ENCODE results near the gene TMED1. TPM values are rescaled to one million over a fixed set of nuclear protein-coding genes. Genes with fewer than 3 reads are reported as not detected.
"Not testable (repeated sequence)": the region's sequence is repeated elsewhere in the genome, so short reads cannot be mapped to it uniquely, and the experiment has no call there.

TMED1 gene
- total RNA-seq (2012; rRNA removed), result 25.6 and 31.7 TPM in 2 replicates

DNA sequence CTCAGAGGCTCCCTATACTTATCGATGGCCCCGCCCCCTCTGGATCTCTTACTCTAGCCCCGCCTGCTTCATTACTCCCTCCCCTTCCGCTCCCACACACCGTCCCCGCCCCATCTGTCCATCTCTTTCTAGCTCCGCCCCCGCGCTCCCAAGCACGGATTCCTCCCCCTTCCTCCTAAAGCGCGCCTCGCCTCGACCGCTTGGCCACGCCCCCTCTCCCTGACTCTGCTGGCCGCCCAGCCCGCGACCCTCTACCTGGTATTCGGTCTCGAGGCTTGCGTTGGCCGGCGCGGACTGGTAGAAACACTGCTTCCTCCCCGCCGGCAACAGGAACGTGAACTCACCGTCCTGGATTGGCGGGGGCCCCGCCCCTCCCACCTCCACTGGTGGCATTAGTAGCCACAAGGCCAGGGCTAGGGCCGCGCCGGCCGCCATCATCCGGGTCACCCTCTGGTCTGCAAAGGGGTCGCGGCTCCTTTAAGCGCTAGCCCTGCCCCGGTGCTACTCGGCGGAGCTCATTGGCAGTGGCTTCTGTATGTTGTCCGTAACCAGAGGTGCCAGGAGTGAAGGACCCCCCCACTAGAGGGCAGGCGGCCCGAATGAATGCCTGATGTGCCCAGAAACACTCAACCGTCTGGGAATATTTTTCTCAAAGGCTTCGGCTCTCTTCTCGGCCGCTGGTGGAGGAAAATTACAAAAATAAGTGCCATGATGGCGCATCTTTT lies at the start of gene TMED1:
TSS of gene TMED1 (minus strand) at position 459 of the 725 bp plus-strand sequence. CDS start at position 438, 21 bp downstream.
- H3K27me3 ChIP-seq (ENCODE audit: control insufficient read depth, insufficient read depth, low read length), result no peaks in the 10 kb centered on the region
- H3K4me1 ChIP-seq (ENCODE audit: control insufficient read depth, insufficient read depth, low read length), result peaks cover 14% of the 10 kb centered on the region
- no peaks in the 10 kb centered on the region for H3K9me3 ChIP-seq (replicated peaks; ENCODE audit: low read length)
- H3K9ac ChIP-seq (ENCODE audit: low read depth, low read length), result peak within 1 kb of the TSS; percentile 94
- H3K4me2 ChIP-seq (ENCODE audit: low read length), result peak within 1 kb of the TSS; percentile 84
- peaks cover 26% of the 10 kb centered on the region for H3K36me3 ChIP-seq (ENCODE audit: insufficient read depth, low read length)
- peak within 1 kb of the TSS; percentile 79 for H3K4me3 ChIP-seq (ENCODE audit: low read length)

- H3K4me1 ChIP-seq (ENCODE audit: control insufficient read depth, insufficient read depth, low read length), result peaks cover 28% of the 10 kb centered on the region
- H3K27me3 ChIP-seq (ENCODE audit: control insufficient read depth, insufficient read depth, low read length), result no peaks in the 10 kb centered on the region
- H3K4me2 ChIP-seq (ENCODE audit: low read length), result no peak overlapping the region
- H3K4me3 ChIP-seq (ENCODE audit: low read length), result no peak overlapping the region
- H3K36me3 ChIP-seq (ENCODE audit: insufficient read depth, low read length), result no peaks in the 10 kb centered on the region
- no peaks in the 10 kb centered on the region for H3K9me3 ChIP-seq (replicated peaks; ENCODE audit: low read length)
- H3K9ac ChIP-seq (ENCODE audit: low read depth, low read length), result no peak overlapping the region
Observed at GRCh38 chr19:10885201-10886169, 49.5 kb upstream of the TMED1 start.

- Histone ChIP-seq H3K4me1 (ENCODE audit: control insufficient read depth, insufficient read depth, low read length) (peaks cover 28% of the 10 kb centered on the region), H3K27me3 (ENCODE audit: control insufficient read depth, insufficient read depth, low read length) (no peaks in the 10 kb centered on the region), H3K4me2 (ENCODE audit: low read length) (peak overlapping the region; percentile 37), H3K9me3 (replicated peaks; ENCODE audit: low read length) (no peaks in the 10 kb centered on the region), H3K4me3 (ENCODE audit: low read length) (no peak overlapping the region), H3K36me3 (ENCODE audit: insufficient read depth, low read length) (no peaks in the 10 kb centered on the region), H3K9ac (ENCODE audit: low read depth, low read length) (peak overlapping the region; percentile 10)
Observed at GRCh38 chr19:10884274-10884673, 48.3 kb upstream of the TMED1 start.

GRCh38 chr19:10882108-10882457 lies 46.1 kb upstream of the TMED1 start:
- peaks cover 26% of the 10 kb centered on the region for H3K4me1 ChIP-seq (ENCODE audit: control insufficient read depth, insufficient read depth, low read length)
- H3K4me3 ChIP-seq (ENCODE audit: low read length), result no peak overlapping the region
- no peaks in the 10 kb centered on the region for H3K27me3 ChIP-seq (ENCODE audit: control insufficient read depth, insufficient read depth, low read length)
- no peaks in the 10 kb centered on the region for H3K36me3 ChIP-seq (ENCODE audit: insufficient read depth, low read length)
- H3K4me2 ChIP-seq (ENCODE audit: low read length), result no peak overlapping the region
- H3K9me3 ChIP-seq (replicated peaks; ENCODE audit: low read length), result no peaks in the 10 kb centered on the region
- no peak overlapping the region for H3K9ac ChIP-seq (ENCODE audit: low read depth, low read length)

DNA sequence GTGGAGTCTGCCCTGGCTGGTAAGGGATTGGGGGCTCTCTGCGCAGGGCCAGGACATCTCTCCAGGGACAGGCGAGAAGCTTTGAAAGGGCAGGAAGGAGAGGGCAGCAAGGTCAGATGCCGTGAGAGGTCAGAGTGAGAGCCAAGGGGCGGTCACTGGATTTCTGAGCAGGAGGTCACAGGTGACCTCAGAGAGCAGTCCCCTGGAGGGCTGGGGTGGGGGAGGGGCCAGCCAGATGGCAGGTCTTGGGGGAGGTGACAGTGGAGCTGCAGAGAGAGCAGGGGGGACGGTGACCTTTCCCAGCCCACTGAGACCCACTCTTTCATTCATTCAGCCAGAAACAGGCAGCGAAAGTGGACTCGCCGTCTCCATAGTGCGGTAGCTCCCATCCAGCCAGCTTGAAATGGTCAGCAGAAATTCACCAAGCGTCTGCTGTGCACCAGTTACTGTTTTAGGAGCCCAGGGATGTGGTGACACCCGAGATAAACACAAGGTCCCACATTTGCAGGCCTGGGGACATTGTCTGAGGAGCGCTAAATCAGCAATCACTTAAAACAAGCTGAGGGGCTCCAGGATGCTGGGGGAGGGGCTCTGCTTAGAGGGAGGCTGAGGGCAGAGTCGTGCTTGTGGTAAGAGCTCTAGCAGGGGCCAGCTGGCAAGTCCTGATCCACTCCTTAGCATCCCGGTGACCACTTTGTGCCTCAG lies 45.5 kb upstream of the TMED1 start:
- Histone ChIP-seq H3K27me3 (ENCODE audit: control insufficient read depth, insufficient read depth, low read length) (no peaks in the 10 kb centered on the region), H3K9ac (ENCODE audit: low read depth, low read length) (no peak overlapping the region), H3K36me3 (ENCODE audit: insufficient read depth, low read length) (no peaks in the 10 kb centered on the region), H3K4me3 (ENCODE audit: low read length) (no peak overlapping the region), H3K9me3 (replicated peaks; ENCODE audit: low read length) (no peaks in the 10 kb centered on the region), H3K4me1 (ENCODE audit: control insufficient read depth, insufficient read depth, low read length) (peaks cover 30% of the 10 kb centered on the region), H3K4me2 (ENCODE audit: low read length) (no peak overlapping the region)

GRCh38 chr19:10878253-10878652 lies 42.2 kb upstream of the TMED1 start:
- Histone ChIP-seq H3K36me3 (ENCODE audit: insufficient read depth, low read length) (no peaks in the 10 kb centered on the region), H3K4me3 (ENCODE audit: low read length) (no peak overlapping the region), H3K9ac (ENCODE audit: low read depth, low read length) (peak overlapping the region; percentile 44), H3K4me2 (ENCODE audit: low read length) (peak overlapping the region; percentile 53), H3K9me3 (replicated peaks; ENCODE audit: low read length) (no peaks in the 10 kb centered on the region), H3K27me3 (ENCODE audit: control insufficient read depth, insufficient read depth, low read length) (no peaks in the 10 kb centered on the region), H3K4me1 (ENCODE audit: control insufficient read depth, insufficient read depth, low read length) (peaks cover 18% of the 10 kb centered on the region)

- H3K9ac ChIP-seq (ENCODE audit: low read depth, low read length); H3K4me2 ChIP-seq (ENCODE audit: low read length); H3K36me3 ChIP-seq (ENCODE audit: insufficient read depth, low read length); H3K4me3 ChIP-seq (ENCODE audit: low read length); H3K27me3 ChIP-seq (ENCODE audit: control insufficient read depth, insufficient read depth, low read length); H3K9me3 ChIP-seq (replicated peaks; ENCODE audit: low read length): not testable (repeated sequence)
- H3K4me1 ChIP-seq (ENCODE audit: control insufficient read depth, insufficient read depth, low read length), result peaks cover 18% of the 10 kb centered on the region
Observed at GRCh38 chr19:10877608-10878007, 41.6 kb upstream of the TMED1 start.

GRCh38 chr19:10876459-10877240 lies 40.6 kb upstream of the TMED1 start:
- Histone ChIP-seq H3K36me3 (ENCODE audit: insufficient read depth, low read length) (no peaks in the 10 kb centered on the region), H3K4me1 (ENCODE audit: control insufficient read depth, insufficient read depth, low read length) (peaks cover 13% of the 10 kb centered on the region), H3K9ac (ENCODE audit: low read depth, low read length) (peak overlapping the region; percentile 7), H3K9me3 (replicated peaks; ENCODE audit: low read length) (no peaks in the 10 kb centered on the region), H3K27me3 (ENCODE audit: control insufficient read depth, insufficient read depth, low read length) (no peaks in the 10 kb centered on the region), H3K4me3 (ENCODE audit: low read length) (no peak overlapping the region), H3K4me2 (ENCODE audit: low read length) (peak overlapping the region; percentile 39)

DNA sequence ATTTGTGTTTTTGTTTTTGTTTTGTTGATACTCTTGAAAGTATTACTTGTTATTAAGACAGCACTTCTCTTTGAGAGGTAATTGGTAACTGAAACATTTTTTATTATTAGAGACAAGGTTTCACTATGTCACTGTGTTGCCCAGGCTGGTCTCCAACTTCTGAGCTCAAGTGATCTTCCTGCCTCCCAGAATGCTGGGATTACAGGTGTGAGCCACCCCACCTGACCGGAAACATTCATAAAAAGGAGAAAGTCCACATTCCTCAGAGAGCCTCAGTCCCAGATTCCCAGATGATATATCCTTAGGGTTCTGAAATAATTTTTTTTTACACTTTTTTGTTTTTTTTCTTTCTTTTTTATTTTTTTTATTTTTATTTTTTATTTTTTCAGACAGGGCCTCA lies 38.0 kb upstream of the TMED1 start:
- Histone ChIP-seq H3K36me3 (ENCODE audit: insufficient read depth, low read length) (no peaks in the 10 kb centered on the region), H3K4me1 (ENCODE audit: control insufficient read depth, insufficient read depth, low read length) (peaks cover 16% of the 10 kb centered on the region), H3K27me3 (ENCODE audit: control insufficient read depth, insufficient read depth, low read length) (no peaks in the 10 kb centered on the region), H3K4me2 (ENCODE audit: low read length) (no peak overlapping the region), H3K4me3 (ENCODE audit: low read length) (no peak overlapping the region), H3K9me3 (replicated peaks; ENCODE audit: low read length) (no peaks in the 10 kb centered on the region), H3K9ac (ENCODE audit: low read depth, low read length) (no peak overlapping the region)

DNA sequence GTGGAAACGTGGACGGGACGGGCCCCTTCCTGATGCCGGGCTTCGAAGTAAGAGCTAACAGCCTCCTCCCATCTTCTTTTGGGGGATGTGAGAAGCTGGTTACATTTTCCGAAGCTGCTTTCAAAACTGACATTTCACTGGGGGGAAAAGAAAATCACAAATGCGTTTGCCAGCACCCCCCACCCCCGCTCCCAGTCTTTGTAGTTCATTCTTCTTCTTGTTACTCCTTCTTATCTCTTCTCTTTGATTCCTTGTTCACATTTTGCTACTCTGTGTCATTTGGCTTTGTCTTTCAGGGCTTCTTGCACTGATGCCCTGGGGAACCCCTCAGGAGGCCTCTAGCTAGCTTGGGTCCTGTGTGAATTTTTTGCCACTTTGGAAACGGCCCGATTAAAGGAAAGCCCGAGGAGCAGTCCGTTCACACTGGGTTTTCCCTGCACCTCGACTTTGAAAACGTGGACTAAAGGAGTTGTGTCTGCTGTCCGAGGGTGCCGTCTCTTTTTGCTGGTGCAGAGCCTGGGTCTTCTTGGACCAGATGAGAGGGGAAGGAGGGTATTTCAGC lies 36.6 kb upstream of the TMED1 start:
- no peaks in the 10 kb centered on the region for H3K27me3 ChIP-seq (ENCODE audit: control insufficient read depth, insufficient read depth, low read length)
- peak overlapping the region; percentile 84 for H3K4me2 ChIP-seq (ENCODE audit: low read length)
- H3K4me1 ChIP-seq (ENCODE audit: control insufficient read depth, insufficient read depth, low read length), result peaks cover 16% of the 10 kb centered on the region
- H3K36me3 ChIP-seq (ENCODE audit: insufficient read depth, low read length), result no peaks in the 10 kb centered on the region
- H3K4me3 ChIP-seq (ENCODE audit: low read length), result peak overlapping the region; percentile 82
- peak overlapping the region; percentile 81 for H3K9ac ChIP-seq (ENCODE audit: low read depth, low read length)
- H3K9me3 ChIP-seq (replicated peaks; ENCODE audit: low read length), result no peaks in the 10 kb centered on the region
